ENCODE measurements around the gene SERPINB8.

DNA sequence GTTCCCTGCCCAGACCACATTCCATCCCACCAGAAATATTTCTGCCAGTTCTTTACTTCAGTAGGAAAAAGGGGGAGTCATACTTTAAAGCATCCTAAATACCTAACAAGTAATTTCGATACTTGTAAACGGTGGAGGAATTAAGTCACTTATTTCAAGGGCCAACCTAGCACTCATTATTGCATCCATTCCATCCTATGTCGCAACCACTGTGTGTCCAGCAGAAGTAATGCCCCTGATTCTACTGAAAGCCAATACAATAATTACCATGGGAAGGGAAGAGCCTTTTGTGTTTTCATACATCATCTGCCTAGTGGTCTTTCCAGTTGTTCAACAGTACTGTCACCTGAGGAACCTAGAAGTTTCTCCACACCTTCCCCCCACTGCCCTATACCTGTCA lies 12.5 kb downstream of the SERPINB8 start:
- TF ChIP-seq CTCF (conservative IDR thresholded peaks at IDR 0.05) = no peak
- TF ChIP-seq ZFX (IDR thresholded peaks at IDR 0.05) = no peak
